Activated CD8-positive, alpha-beta memory T cell treated with anti-CD3 and anti-CD28 coated beads for 4 hours (primary cell): ENCODE measurements around the gene OR6X1.

Experiments
- DNase-seq, 2 donors: peaks; one replicate each; pipeline ENCODE4 v3.0.0-alpha.2; 2020; ENCODE audit warnings: low read depth in 2 of 2

OR6X1 gene

DNA sequence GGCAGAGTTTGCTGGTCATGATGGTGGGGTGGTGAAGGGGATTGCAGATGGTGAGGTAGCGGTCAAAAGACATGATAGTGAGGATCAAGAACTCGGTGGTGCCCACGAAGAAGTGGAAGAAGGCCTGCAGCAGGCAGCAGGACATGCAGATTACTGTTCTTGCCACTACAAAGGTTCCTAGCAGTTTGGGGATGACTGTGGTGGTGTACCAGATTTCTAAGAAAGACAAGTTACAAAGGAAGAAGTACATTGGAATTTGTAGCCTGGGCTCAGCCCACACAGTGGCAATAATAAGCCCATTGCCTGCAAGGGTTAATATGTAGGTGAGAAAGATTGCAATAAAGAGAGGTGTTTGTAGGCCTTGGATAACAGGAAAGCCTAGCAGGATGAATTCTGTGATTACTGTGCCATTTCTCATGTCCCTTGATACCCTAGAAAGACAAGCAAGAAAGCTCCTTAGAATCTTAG lies at the start of gene OR6X1:
TSS of gene OR6X1 (minus strand) at position 418 of the 468 bp plus-strand sequence. CDS start at position 418, 0 bp downstream.
- no peak for DNase-seq

DNA sequence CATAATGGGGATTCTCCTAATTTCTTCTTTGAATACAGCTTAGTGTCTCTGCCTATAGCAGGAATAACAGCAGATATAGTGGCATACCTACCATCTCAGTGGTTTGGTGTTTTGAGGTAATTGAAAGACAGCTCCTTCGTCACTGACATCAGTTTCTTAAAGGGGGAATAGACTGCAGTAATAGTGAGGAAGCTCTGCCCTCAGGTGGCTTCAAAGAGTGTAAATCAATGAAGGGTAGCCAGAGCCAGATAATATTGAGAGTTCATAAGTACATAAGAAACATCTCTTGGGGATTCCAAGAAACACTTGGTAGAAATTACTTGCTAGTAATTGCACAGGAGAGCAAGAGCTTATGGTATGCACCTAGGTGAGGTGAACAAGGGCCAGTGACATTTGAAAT lies 47.4 kb upstream of the OR6X1 start:
- no peak for DNase-seq

GRCh38 chr11:123800036-123800435 lies 45.7 kb upstream of the OR6X1 start:
- no peak for DNase-seq

DNA sequence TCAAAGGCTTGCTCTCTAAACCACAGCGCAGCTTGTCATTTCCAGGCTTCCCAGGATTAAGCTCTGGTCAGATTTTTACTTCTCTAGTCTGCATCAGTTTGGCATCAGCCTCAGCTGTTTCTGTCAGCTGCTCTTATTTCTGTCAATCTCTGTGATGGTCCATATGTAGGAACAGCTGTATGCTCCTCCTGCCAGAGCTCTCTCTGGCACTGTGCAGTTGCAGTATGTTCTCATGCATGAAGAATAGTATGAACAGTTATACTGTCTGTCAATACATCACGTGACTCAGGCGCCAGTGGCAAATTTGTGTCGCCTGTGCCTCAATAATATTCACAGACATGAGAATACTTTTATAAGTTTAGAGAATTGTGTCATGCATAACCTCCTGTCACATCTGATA lies 45.1 kb upstream of the OR6X1 start:
- no peak for DNase-seq

GRCh38 chr11:123798513-123799252 lies 44.4 kb upstream of the OR6X1 start:
- no peak for DNase-seq

DNA sequence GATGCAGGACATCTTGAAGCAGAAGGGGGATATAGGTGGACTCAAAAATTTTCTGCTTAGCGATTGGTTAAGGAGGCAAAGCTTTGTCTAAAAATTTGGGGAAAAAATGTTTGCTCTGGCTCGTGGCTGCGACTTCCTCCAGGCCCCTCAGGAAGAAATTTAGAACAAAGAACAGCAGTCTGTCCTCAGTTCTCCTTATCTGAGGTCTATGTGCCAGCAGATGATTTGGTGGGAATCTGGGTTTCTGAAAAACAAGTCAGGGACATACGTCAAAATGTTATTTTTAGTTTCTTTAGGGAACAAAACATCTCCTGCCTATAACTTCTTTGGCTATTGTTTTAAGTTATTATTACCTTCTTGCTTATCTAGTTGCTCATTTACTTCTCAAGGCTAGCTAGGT lies 43.8 kb upstream of the OR6X1 start:
- DNase-seq: no peak

GRCh38 chr11:123797541-123797940 lies 43.2 kb upstream of the OR6X1 start:
- no peak for DNase-seq

GRCh38 chr11:123797114-123797513 lies 42.8 kb upstream of the OR6X1 start:
- DNase-seq: no peak

- DNase-seq: no peak
Measured at GRCh38 chr11:123796226-123796625, 41.9 kb upstream of the OR6X1 start.

- DNase-seq: no peak
Measured at GRCh38 chr11:123783536-123783935, 29.2 kb upstream of the OR6X1 start.

DNA sequence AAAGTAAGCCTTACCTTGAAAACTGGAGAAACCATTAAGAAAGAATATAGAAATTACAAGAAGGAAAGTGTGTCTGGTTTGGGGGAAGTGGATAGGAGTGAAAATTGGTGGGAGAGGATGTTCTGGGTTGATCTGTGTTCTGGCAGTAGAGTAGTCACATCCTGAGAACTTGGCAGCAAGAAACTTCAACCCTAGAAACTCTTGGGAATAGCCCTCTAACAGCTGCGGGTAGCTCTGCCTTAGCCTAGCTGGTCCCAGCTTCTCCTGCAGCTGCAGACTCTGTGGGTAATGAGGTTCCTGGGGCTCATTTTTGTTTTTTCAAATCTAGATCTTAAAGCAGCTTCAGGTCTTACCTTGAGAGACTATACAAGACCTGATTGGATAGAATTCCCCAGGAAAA lies 24.2 kb upstream of the OR6X1 start:
- DNase-seq: no peak

GRCh38 chr11:123775715-123776549 lies 21.6 kb upstream of the OR6X1 start:
- no peak for DNase-seq

DNA sequence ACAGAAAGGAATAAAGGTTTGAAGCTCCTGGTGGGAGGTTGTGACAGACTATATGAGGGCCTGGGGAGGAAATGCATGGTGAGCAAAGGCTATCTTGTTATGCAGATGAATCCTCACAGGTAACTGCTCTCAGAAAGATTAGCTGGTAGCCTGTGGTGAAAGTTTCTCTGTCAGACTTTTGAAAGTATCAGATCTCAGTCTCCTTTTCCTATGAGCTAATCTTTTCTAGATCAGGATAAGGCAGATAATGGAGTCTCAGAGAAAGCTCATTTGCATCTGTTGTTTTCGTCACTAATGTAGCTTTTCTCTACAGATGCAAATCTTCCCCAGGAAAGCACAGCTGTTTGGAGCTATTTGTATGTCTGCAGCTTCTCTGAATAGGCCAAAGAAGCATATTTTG lies 21.0 kb upstream of the OR6X1 start:
- DNase-seq: no peak

DNA sequence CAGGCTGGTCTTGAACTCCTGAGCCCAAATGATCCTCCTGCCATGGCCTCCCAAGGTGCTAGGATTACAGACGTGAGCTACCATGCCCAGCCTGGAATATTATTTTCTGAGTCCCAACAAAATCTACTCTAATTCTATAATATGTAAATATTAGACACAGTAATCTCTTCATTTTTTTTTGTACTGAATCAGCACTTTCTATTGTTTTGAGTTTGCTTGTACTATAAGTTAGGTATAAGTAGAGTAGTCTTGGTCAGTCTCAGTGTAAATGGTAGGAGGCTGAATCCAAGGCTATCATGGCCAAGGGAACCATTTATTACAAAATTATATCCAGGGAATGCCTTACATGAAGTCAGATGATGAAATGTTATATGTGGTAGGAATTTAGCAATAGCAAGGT lies 19.6 kb upstream of the OR6X1 start:
- no peak for DNase-seq

DNA sequence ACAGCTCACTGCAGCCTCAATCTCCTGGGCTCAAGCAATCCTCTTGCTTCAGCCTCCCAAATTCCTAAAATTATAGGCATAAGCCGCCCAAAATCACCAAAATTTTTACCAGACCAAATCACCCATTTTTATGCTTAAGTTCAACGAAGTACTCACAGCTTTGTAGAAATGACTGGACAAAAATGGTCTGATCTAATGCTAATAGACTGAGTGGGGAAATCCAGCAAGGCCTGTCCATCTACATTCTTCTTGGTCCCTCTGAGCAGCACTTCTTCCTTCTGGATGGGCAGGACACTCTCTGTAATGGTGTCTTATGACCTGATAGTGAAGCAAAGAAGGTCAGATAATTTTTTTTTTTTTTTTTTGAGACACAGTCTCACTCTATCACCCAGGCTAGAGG lies 18.7 kb upstream of the OR6X1 start:
- no peak for DNase-seq

- DNase-seq: no peak
Measured at GRCh38 chr11:123771664-123772063, 17.3 kb upstream of the OR6X1 start.

- DNase-seq: no peak
Measured at GRCh38 chr11:123770712-123771111, 16.4 kb upstream of the OR6X1 start.

- DNase-seq: no peak
Measured at GRCh38 chr11:123765601-123766000, 11.3 kb upstream of the OR6X1 start.

DNA sequence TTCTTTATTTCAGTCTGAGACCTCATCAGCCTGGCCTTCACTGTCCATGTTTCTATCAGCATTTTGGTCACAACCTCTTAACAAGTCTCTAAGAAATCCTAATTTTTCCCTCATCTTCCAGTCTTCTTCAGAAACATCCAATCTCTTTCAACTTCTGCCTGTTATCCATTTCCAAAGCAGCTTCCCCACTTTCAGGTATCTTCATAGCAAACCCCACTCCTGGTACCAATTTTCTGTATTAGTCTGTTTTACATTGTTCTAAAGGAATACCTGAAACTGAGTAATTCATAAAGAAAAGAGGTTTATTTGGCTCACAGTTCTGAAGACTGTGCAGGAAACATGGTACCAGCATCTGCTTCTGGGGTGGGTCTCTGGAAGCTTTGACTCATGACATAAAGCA lies 8.1 kb upstream of the OR6X1 start:
- no peak for DNase-seq

GRCh38 chr11:123760894-123761293 lies 6.6 kb upstream of the OR6X1 start:
- no peak for DNase-seq

DNA sequence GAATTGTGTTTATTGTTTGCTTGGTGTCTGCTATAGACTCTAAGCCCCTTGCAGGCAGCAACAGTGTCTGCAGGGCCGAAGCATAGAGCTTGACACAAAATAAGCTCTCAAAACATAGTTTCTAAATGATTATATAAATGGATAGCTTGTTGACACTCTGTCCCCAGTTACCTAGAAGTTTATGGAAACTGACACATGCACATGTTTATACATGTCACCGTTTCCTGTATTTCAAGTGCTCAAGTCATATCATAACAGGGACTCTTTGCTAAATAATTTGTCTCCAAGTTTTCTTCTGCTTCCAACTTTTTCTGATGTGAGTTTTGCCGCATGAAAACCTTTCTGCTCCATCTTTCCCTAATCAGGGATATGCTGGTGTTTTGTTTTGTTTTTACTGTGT lies 3.7 kb upstream of the OR6X1 start:
- DNase-seq: no peak

- DNase-seq: no peak
Measured at GRCh38 chr11:123755813-123756212, 1.5 kb upstream of the OR6X1 start.

- no peak for DNase-seq
Measured at GRCh38 chr11:123755344-123755743, 1.0 kb upstream of the OR6X1 start.
